ENCODE results near the gene HYKK.

DNA sequence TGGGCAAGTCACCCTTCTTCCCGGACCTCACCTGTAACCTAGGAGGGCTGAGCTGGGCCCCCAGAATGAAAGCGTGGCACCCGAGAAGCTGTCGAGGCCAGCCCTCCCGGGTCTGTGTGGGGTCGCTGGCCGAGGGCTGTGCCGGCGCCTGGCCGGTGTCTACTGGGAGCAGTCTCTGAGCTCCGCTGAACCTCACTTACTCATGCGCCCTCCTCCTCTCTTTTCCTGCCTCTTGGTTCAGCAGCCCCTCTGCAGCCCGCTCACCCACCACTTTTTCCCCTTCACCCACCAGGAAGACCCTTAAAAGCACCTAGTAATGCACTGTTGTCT is 419 bp downstream of the HYKK start:
- TF ChIP-seq CTCF (IDR thresholded peaks at IDR 0.05) (no peak), ZMAT4 (CRISPR knock-in tag; IDR thresholded peaks at IDR 0.05) (no peak), NFYB (CRISPR knock-in tag; conservative IDR thresholded peaks at IDR 0.05; ENCODE audit: low read depth) (no peak), ETV6 (CRISPR knock-in tag; IDR thresholded peaks at IDR 0.05) (0 out of 2 replicates have a peak, but pooled peaks have one; percentile 14), ESRRA (CRISPR knock-in tag; IDR thresholded peaks at IDR 0.05; ENCODE audit: borderline replicate concordance) (no peak), FOXJ3 (CRISPR knock-in tag; IDR thresholded peaks at IDR 0.05; ENCODE audit: borderline replicate concordance) (no peak), ZNF671 (CRISPR knock-in tag; IDR thresholded peaks at IDR 0.05) (no peak), E2F1 (CRISPR knock-in tag; IDR thresholded peaks at IDR 0.05) (no peak), CREB1 (CRISPR knock-in tag; IDR thresholded peaks at IDR 0.05) (no peak), MAX (CRISPR knock-in tag; IDR thresholded peaks at IDR 0.05) (no peak), TEAD1 (CRISPR knock-in tag; IDR thresholded peaks at IDR 0.05) (no peak)
- TF ChIP-seq, protein P1, sequence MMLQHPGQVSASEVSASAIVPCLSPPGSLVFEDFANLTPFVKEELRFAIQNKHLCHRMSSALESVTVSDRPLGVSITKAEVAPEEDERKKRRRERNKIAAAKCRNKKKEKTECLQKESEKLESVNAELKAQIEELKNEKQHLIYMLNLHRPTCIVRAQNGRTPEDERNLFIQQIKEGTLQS (CRISPR knock-in tag; conservative IDR thresholded peaks at IDR 0.05), result no peak
- TF ChIP-seq, protein P2, sequence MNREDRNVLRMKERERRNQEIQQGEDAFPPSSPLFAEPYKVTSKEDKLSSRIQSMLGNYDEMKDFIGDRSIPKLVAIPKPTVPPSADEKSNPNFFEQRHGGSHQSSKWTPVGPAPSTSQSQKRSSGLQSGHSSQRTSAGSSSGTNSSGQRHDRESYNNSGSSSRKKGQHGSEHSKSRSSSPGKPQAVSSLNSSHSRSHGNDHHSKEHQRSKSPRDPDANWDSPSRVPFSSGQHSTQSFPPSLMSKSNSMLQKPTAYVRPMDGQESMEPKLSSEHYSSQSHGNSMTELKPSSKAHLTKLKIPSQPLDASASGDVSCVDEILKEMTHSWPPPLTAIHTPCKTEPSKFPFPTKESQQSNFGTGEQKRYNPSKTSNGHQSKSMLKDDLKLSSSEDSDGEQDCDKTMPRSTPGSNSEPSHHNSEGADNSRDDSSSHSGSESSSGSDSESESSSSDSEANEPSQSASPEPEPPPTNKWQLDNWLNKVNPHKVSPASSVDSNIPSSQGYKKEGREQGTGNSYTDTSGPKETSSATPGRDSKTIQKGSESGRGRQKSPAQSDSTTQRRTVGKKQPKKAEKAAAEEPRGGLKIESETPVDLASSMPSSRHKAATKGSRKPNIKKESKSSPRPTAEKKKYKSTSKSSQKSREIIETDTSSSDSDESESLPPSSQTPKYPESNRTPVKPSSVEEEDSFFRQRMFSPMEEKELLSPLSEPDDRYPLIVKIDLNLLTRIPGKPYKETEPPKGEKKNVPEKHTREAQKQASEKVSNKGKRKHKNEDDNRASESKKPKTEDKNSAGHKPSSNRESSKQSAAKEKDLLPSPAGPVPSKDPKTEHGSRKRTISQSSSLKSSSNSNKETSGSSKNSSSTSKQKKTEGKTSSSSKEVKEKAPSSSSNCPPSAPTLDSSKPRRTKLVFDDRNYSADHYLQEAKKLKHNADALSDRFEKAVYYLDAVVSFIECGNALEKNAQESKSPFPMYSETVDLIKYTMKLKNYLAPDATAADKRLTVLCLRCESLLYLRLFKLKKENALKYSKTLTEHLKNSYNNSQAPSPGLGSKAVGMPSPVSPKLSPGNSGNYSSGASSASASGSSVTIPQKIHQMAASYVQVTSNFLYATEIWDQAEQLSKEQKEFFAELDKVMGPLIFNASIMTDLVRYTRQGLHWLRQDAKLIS (CRISPR knock-in tag; IDR thresholded peaks at IDR 0.05; ENCODE audit: borderline replicate concordance), result no peak
- TF ChIP-seq, protein P3, sequence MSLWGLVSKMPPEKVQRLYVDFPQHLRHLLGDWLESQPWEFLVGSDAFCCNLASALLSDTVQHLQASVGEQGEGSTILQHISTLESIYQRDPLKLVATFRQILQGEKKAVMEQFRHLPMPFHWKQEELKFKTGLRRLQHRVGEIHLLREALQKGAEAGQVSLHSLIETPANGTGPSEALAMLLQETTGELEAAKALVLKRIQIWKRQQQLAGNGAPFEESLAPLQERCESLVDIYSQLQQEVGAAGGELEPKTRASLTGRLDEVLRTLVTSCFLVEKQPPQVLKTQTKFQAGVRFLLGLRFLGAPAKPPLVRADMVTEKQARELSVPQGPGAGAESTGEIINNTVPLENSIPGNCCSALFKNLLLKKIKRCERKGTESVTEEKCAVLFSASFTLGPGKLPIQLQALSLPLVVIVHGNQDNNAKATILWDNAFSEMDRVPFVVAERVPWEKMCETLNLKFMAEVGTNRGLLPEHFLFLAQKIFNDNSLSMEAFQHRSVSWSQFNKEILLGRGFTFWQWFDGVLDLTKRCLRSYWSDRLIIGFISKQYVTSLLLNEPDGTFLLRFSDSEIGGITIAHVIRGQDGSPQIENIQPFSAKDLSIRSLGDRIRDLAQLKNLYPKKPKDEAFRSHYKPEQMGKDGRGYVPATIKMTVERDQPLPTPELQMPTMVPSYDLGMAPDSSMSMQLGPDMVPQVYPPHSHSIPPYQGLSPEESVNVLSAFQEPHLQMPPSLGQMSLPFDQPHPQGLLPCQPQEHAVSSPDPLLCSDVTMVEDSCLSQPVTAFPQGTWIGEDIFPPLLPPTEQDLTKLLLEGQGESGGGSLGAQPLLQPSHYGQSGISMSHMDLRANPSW (CRISPR knock-in tag; conservative IDR thresholded peaks at IDR 0.05; ENCODE audit: low read depth), result no peak

Data from WTC11 (cell line).